Endometrial microvascular endothelial cells (primary cell): ENCODE data around the gene PRICKLE2. TPM values are rescaled to one million over a fixed set of nuclear protein-coding genes. Genes with fewer than 3 reads are reported as not detected.

Experiments used
- in situ Hi-C: cut with HindIII; loops from 2 replicates; pipeline ENCODE4 v1.10.0; 2017; ENCODE audit warnings: low sequenced_read_pairs, low pct_unique_long_range_greater_than_20kb; ENCODE audit errors: inconsistent ontology term
- total RNA-seq: library from RNA; depleted of rRNA; stranded (reverse); fragments of >200 nt; gene quantifications from one replicate; pipeline ENCODE4 v1.2.3, GENCODE V29; 2015; ENCODE audit errors: inconsistent ontology term

PRICKLE2 gene
- total RNA-seq, 1 donor from 2014 or later, result 0.56 TPM

GRCh38 chr3:64174328-64174727 lies 50.9 kb downstream of the PRICKLE2 start:
- in situ Hi-C loops, result no loop called here

GRCh38 chr3:64173563-64173962 lies 51.7 kb downstream of the PRICKLE2 start:
- in situ Hi-C loops, result no loop called here

- in situ Hi-C loops, result no loop called here
Measured at GRCh38 chr3:64170270-64170669, 55.0 kb downstream of the PRICKLE2 start.

- in situ Hi-C loops, result no loop called here
Measured at GRCh38 chr3:64167868-64168267, 57.4 kb downstream of the PRICKLE2 start.

GRCh38 chr3:64167351-64167750 lies 57.9 kb downstream of the PRICKLE2 start:
- in situ Hi-C loops, result no loop called here

GRCh38 chr3:64166584-64167162 lies 58.6 kb downstream of the PRICKLE2 start:
- in situ Hi-C loops, result no loop called here

- in situ Hi-C loops, result no loop called here
Measured at GRCh38 chr3:64164349-64164748, 60.9 kb downstream of the PRICKLE2 start.

- in situ Hi-C loops, result no loop called here
Measured at GRCh38 chr3:64163755-64164148, 61.5 kb downstream of the PRICKLE2 start.

GRCh38 chr3:64163019-64163754 lies 62.1 kb downstream of the PRICKLE2 start:
- in situ Hi-C loops, result no loop called here

- in situ Hi-C loops, result no loop called here
Measured at GRCh38 chr3:64161481-64161952, 63.7 kb downstream of the PRICKLE2 start.

- in situ Hi-C loops, result no loop called here
Measured at GRCh38 chr3:64160000-64160695, 65.1 kb downstream of the PRICKLE2 start.

- in situ Hi-C loops, result no loop called here
Measured at GRCh38 chr3:64158334-64158733, 66.9 kb downstream of the PRICKLE2 start.

GRCh38 chr3:64157150-64158035 lies 67.9 kb downstream of the PRICKLE2 start:
- in situ Hi-C loops, result no loop called here

GRCh38 chr3:64155328-64155727 lies 69.9 kb downstream of the PRICKLE2 start:
- in situ Hi-C loops, result no loop called here

GRCh38 chr3:64152676-64153466 lies 72.4 kb downstream of the PRICKLE2 start:
- in situ Hi-C loops, result no loop called here

- in situ Hi-C loops, result no loop called here
Measured at GRCh38 chr3:64152086-64152485, 73.2 kb downstream of the PRICKLE2 start.

- in situ Hi-C loops, result no loop called here
Measured at GRCh38 chr3:64151342-64151871, 73.9 kb downstream of the PRICKLE2 start.

GRCh38 chr3:64150623-64151207 lies 74.6 kb downstream of the PRICKLE2 start:
- in situ Hi-C loops, result no loop called here
